AG09309 (cell line): ENCODE measurements around the gene ORC4.

Experiments used
- DNase-seq: peaks from one replicate; pipeline ENCODE4 v3.0.0-alpha.2; 2010; ENCODE audit warnings: low read depth
- H3K4me3 ChIP-seq: 2 replicates; pipeline ENCODE4 v1.5.1; 2011; ENCODE audit warnings: mild to moderate bottlenecking, low read depth, low read length, moderate library complexity; ENCODE audit not compliant: control insufficient read depth
- TF ChIP-seq, protein P1 (sequence below): IDR thresholded peaks from 2 replicates; pipeline ENCODE4 v1.5.1; 2011; ENCODE audit warnings: mild to moderate bottlenecking, low read depth, low read length, inconsistent platforms; ENCODE audit not compliant: insufficient read depth, control insufficient read depth; ENCODE audit errors: missing control alignments

Gene ORC4

DNA sequence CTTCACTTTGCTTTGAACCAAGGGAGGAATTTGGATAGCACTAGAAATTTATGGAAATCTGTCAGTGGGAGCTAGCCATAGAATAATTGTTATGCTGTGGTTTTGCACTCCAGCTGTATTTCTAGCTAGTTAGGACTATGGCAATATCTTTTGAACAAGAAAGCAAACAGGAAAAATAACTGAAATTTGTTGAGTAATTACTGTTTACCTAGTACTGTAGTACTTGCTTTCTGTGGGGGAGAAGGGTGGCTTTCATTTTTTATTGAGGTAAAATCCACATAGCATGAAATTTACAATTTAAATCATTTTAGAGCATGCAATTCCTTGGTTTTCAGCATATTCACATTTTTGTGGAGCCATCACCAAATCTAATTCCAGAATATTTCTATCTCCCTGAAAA is 28.7 kb upstream of the ORC4 start:
- no peak overlapping the region for H3K4me3 ChIP-seq
- no peak for DNase-seq
- TF ChIP-seq, protein P1, sequence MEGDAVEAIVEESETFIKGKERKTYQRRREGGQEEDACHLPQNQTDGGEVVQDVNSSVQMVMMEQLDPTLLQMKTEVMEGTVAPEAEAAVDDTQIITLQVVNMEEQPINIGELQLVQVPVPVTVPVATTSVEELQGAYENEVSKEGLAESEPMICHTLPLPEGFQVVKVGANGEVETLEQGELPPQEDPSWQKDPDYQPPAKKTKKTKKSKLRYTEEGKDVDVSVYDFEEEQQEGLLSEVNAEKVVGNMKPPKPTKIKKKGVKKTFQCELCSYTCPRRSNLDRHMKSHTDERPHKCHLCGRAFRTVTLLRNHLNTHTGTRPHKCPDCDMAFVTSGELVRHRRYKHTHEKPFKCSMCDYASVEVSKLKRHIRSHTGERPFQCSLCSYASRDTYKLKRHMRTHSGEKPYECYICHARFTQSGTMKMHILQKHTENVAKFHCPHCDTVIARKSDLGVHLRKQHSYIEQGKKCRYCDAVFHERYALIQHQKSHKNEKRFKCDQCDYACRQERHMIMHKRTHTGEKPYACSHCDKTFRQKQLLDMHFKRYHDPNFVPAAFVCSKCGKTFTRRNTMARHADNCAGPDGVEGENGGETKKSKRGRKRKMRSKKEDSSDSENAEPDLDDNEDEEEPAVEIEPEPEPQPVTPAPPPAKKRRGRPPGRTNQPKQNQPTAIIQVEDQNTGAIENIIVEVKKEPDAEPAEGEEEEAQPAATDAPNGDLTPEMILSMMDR = no peak

DNA sequence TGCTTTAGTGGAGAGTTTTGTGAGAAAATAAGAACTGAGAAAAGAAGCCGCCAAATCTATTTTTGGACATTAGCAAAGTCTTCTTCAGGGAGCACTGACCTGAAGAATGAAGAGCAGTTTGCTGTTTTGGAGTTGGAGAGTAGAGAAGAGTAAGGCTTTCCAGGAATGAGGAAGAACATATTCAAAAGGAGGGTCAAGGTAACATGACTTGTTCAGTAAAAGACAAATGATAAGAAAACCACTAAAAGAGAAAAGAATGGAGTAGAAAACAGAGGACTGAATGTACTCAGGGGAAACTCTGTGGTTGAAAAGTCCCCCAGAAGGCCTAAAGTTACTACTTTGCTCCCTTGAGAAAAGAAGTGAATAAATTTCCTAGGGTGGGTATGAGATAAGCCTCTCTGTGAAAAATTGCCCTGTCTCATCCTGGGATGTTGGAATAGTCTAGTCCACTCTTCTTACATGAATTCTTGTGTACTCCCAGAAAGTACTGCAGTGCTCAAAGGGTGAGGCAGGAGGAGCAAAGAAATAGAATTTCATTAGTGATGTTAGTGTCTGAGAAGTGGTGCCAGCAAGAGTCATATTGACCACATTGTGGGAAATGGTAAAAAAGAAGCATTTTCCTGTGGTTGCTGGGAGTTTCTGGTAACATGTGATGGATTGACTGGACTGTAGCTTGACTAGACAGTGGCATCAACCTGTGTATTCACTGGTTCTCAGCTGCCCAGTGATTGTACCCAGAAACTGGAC is 28.1 kb upstream of the ORC4 start:
- H3K4me3 ChIP-seq = no peak overlapping the region
- TF ChIP-seq, protein P1 = no peak
- DNase-seq = no peak

DNA sequence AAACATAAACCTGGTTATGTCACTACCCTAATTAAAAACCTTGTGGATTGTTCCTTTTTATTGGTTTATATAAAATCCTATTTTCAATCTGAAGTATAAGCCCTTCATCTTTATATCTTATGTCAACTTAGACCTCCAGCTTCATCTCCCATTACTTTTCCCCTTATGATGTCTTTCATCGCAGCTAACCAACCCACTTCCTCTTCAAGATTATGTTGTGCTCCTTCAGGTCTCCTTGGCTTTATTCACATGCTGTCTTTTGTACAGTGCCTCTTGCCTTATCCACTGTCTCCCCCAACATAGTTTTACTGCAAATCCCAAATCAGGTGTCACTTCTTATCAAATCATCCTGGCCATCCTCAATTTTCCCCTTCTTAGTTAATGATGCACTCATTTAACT is 26.3 kb upstream of the ORC4 start:
- no peak for DNase-seq
- TF ChIP-seq, protein P1 = no peak
- H3K4me3 ChIP-seq = no peak overlapping the region

DNA sequence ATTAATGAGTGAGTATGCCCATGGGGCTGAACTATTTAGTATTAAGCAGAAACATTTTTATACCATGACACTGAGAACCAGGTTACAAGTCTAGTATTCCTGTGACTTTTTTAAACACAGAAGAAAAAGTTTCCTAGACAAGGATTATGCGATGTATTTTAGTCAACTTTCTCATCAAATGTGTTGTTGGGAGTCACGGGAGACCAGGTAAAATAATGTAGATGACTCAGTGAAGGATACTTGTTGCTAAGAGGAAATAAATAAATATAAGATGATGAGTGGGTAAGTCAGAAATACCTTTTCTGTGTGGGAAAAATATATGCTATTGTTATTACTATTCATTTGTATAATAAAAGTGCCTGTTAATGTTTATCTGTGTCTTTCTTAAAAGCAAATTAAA is 23.8 kb upstream of the ORC4 start:
- TF ChIP-seq, protein P1 = no peak
- no peak for DNase-seq
- no peak overlapping the region for H3K4me3 ChIP-seq

GRCh38 chr2:148042219-148042618 is 21.7 kb upstream of the ORC4 start:
- DNase-seq = no peak
- TF ChIP-seq, protein P1 = no peak
- no peak overlapping the region for H3K4me3 ChIP-seq

DNA sequence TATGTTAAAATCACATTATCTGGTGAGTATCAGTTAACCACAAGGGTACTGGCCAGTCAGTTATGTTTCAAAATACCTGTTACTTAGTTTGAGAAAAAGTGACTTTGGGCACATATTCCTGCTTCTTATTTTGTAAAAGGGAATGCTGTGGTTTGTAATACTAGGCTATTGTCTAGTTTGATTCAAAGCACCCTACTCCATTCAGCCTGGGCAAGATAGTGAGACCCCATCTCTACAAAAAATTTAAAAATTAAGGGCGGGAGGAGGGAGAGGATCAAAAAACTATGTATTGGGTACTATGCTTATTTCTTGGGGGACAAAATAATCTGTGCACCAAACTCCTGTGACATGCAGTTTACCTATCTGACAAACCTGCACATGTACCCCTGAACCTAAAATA is 19.2 kb upstream of the ORC4 start:
- DNase-seq = no peak
- no peak overlapping the region for H3K4me3 ChIP-seq
- TF ChIP-seq, protein P1 = no peak
